B cell (primary cell): ENCODE data around the gene CADPS. TPM values are rescaled to one million over a fixed set of nuclear protein-coding genes. Genes with fewer than 3 reads are reported as not detected.

Experiments
- ATAC-seq: fragments of 200-7000 bp; cut with Tn5 transposase; one replicate; pipeline ENCODE4 v1.10.0; 2021; ENCODE audit warnings: low read depth, mild to moderate bottlenecking, moderate number of reproducible peaks, moderate library complexity
- CTCF ChIA-PET: fragments of 350-600 bp; sonication (Branson Sonifier 250); formaldehyde crosslinking; loops from one replicate; lab custom pipeline; 2021; ENCODE audit warnings: antibody characterized with exemption, inconsistent platforms; lab: Charles Lee
- POLR2A ChIA-PET: fragments of 350-600 bp; sonication (Branson Sonifier 250); formaldehyde crosslinking; loops from one replicate; lab custom pipeline; 2021; ENCODE audit warnings: antibody characterized with exemption; lab: Charles Lee
- DNase-seq: peaks from one replicate; pipeline ENCODE4 v3.0.0; 2013
- H2AFZ ChIP-seq: 2 replicates; pipeline ENCODE4 v1.6.1; 2012; ENCODE audit warnings: mild to moderate bottlenecking, low read depth, low read length; ENCODE audit not compliant: insufficient read depth, poor library complexity, severe bottlenecking
- H3K27ac ChIP-seq, 2 donors: 1 replicate in 1 of 2; 2 replicates in 1 of 2; pipeline ENCODE4 v1.5.1; 2012 to 2013; ENCODE audit warnings: low read length in 2 of 2, mild to moderate bottlenecking in 2 of 2, moderate library complexity in 1 of 2
- H3K27me3 ChIP-seq, 4 experiments: fragments of 200-600 bp in 1 of 4; sonication (generic) in 1 of 4; replicated peaks in 1 of 4; 1 replicate in 2 of 4; 2 replicates in 2 of 4; pipeline versions ENCODE4 v1.6.1 to v1.7.0; 2013 to 2016; ENCODE audit warnings: low read length in 3 of 4, mild to moderate bottlenecking in 2 of 4, mixed read lengths in 1 of 4, moderate library complexity in 1 of 4; ENCODE audit not compliant: insufficient read depth in 4 of 4, control insufficient read depth in 3 of 4; ENCODE audit errors: control extremely low read depth in 1 of 4
- H3K36me3 ChIP-seq, 2 experiments: replicated peaks in 1 of 2; 1 replicate in 1 of 2; 2 replicates in 1 of 2; pipeline versions ENCODE4 v1.6.1 to v1.7.1; 2013; ENCODE audit warnings: low read length in 1 of 2; ENCODE audit not compliant: insufficient read depth in 2 of 2, control insufficient read depth in 1 of 2; ENCODE audit errors: control extremely low read depth in 1 of 2, extremely low read depth in 1 of 2
- H3K4me1 ChIP-seq, 2 donors: fragments of 200-600 bp in 1 of 2; sonication (generic) in 1 of 2; 1 replicate in 1 of 2; 2 replicates in 1 of 2; pipeline versions ENCODE4 v1.5.1 to v1.6.1; 2013 to 2017; ENCODE audit warnings: low read length in 2 of 2; ENCODE audit not compliant: control insufficient read depth in 2 of 2, insufficient read depth in 2 of 2
- H3K4me2 ChIP-seq: replicated peaks from 2 replicates; pipeline ENCODE3; 2012; ENCODE audit warnings: mild to moderate bottlenecking, low read depth, low read length; ENCODE audit not compliant: poor library complexity, severe bottlenecking
- H3K4me3 ChIP-seq, 5 experiments: fragments of 200-600 bp in 1 of 5; sonication (generic) in 1 of 5; 1 replicate in 3 of 5; 2 replicates in 2 of 5; pipeline versions ENCODE4 v1.5.1 to v1.7.0; 2011 to 2016; ENCODE audit warnings: low read length in 4 of 5, mild to moderate bottlenecking in 4 of 5, low read depth in 2 of 5, control low read depth in 1 of 5, moderate library complexity in 1 of 5; ENCODE audit not compliant: insufficient read depth in 1 of 5; ENCODE audit errors: control extremely low read depth in 1 of 5, extremely low read depth in 1 of 5
- H3K79me2 ChIP-seq: fragments of 200-600 bp; sonication (generic); one replicate; pipeline ENCODE4 v1.6.0; 2016; ENCODE audit warnings: low read length; ENCODE audit not compliant: control insufficient read depth, insufficient read depth
- H3K9ac ChIP-seq: fragments of 200-600 bp; sonication (generic); 2 replicates; pipeline ENCODE4 v1.6.1; 2017; ENCODE audit warnings: mild to moderate bottlenecking, low read length, moderate library complexity
- H3K9me3 ChIP-seq, 3 donors: one replicate each; pipeline versions ENCODE4 v1.6.1 to v1.7.1; 2013; ENCODE audit warnings: low read length in 2 of 3; ENCODE audit not compliant: control insufficient read depth in 2 of 3, insufficient read depth in 1 of 3; ENCODE audit errors: control extremely low read depth in 1 of 3
- H4K20me1 ChIP-seq: 2 replicates; pipeline ENCODE4 v1.6.0; 2012; ENCODE audit warnings: mild to moderate bottlenecking, low read length; ENCODE audit not compliant: insufficient read depth, control insufficient read depth, poor library complexity, severe bottlenecking
- H3K27ac Mint-ChIP-seq: one replicate; pipeline ENCODE4 v1.8.0; 2021; ENCODE audit warnings: mixed read lengths
- H3K27me3 Mint-ChIP-seq: one replicate; pipeline ENCODE4 v1.8.0; 2021; ENCODE audit warnings: mixed read lengths
- H3K4me1 Mint-ChIP-seq: one replicate; pipeline ENCODE4 v1.8.0; 2021; ENCODE audit warnings: mixed read lengths
- H3K4me3 Mint-ChIP-seq: one replicate; pipeline ENCODE4 v1.8.0; 2021; ENCODE audit warnings: mixed read lengths
- H3K9me3 Mint-ChIP-seq: one replicate; pipeline ENCODE4 v1.8.0; 2022; ENCODE audit warnings: mixed read lengths; ENCODE audit not compliant: insufficient read depth
- CTCF ChIP-seq: fragments of 200-600 bp; IDR thresholded peaks from one replicate; pipeline ENCODE4 v1.8.0; 2022; ENCODE audit warnings: antibody characterized with exemption, mild to moderate bottlenecking
- EZH2 ChIP-seq: IDR thresholded peaks from 2 replicates; pipeline ENCODE4 v1.6.1; 2012; ENCODE audit warnings: borderline replicate concordance, low read depth, mild to moderate bottlenecking, moderate library complexity, low read length; ENCODE audit not compliant: insufficient read depth, poor library complexity, severe bottlenecking
- WGBS: methylation state at CpG from one replicate; pipeline ENCODE4 v1.1.5; 2013; ENCODE audit warnings: missing lambda C conversion rate; ENCODE audit not compliant: insufficient coverage; 5-methylcytosine and 5-hydroxymethylcytosine counted together
- intact Hi-C: fragments of 100-400 bp; cut with micrococcal nuclease; formaldehyde crosslinking; loops from one replicate; pipeline ENCODE4 v1.10.0; 2022
- polyA plus RNA-seq: library from polyadenylated mRNA; depleted of rRNA; stranded (reverse); fragments of >200 nt; gene quantifications from 2 replicates; pipeline ENCODE4 v1.2.3, GENCODE V29; 2012
- total RNA-seq, 2 donors: library from RNA; stranded (reverse); fragments of 120-200 nt in 1 of 2; gene quantifications; 1 replicate in 1 of 2; 2 replicates in 1 of 2; pipeline versions ENCODE4 v1.2.3 to v1.2.4, GENCODE V29; 2013 to 2022

CADPS gene
- total and polyA plus RNA-seq, 2 donors (not counting 1 experiment from before 2014, with no cell fraction given), result 0.16 to 0.22 TPM

GRCh38 chr3:62451211-62451887, 423.9 kb downstream of the CADPS start:
- Mint-ChIP-seq H3K4me1 (no peaks in the 10 kb centered on the region), H3K27ac (no peak overlapping the region), H3K27me3 (no peaks in the 10 kb centered on the region), H3K9me3 (no peaks in the 10 kb centered on the region), H3K4me3 (no peak overlapping the region)
- DNase-seq, result no peak
- Histone ChIP-seq H3K4me2 (no peak overlapping the region), H3K9ac (no peak overlapping the region), H3K27me3 (no peaks in the 10 kb centered on the region), H3K4me1 (no peaks in the 10 kb centered on the region), H3K4me3 (no peak overlapping the region), H3K79me2 (no peaks in the 10 kb centered on the region), H3K27ac (no peak overlapping the region), H3K36me3 (no peaks in the 10 kb centered on the region), H3K9me3 (peaks cover 0 to 4% (median 0%) of the 10 kb centered on the region in 3 donors), H4K20me1 (no peaks in the 10 kb centered on the region), H2AFZ (no peak overlapping the region)
- TF ChIP-seq CTCF, result no peak
- TF ChIP-seq EZH2, result no peak
- 100% methylated on average over 2 of the region's 8 CpGs for WGBS
- ATAC-seq, result no peak
- intact Hi-C loops, result no loop called here
- ChIA-PET CTCF (no interaction called here), POLR2A (no interaction called here)

- no peak overlapping the region for H3K9ac ChIP-seq
- H3K4me1 ChIP-seq, result peaks cover 0 to 4% of the 10 kb centered on the region in 2 donors
- WGBS, result 79% methylated on average over 3 of the region's 5 CpGs
- Mint-ChIP-seq H3K4me1 (peaks cover 7% of the 10 kb centered on the region), H3K27ac (no peak overlapping the region), H3K4me3 (no peak overlapping the region), H3K9me3 (no peaks in the 10 kb centered on the region), H3K27me3 (no peaks in the 10 kb centered on the region)
- ChIA-PET POLR2A (no interaction called here), CTCF (no interaction called here)
- no peaks in the 10 kb centered on the region for H3K27me3 ChIP-seq
- H4K20me1 ChIP-seq, result no peaks in the 10 kb centered on the region
- no peaks in the 10 kb centered on the region for H3K9me3 ChIP-seq
- no peak for DNase-seq
- H3K4me2 ChIP-seq, result no peak overlapping the region
- H2AFZ ChIP-seq, result no peak overlapping the region
- H3K79me2 ChIP-seq, result no peaks in the 10 kb centered on the region
- intact Hi-C loops, result no loop called here
- ATAC-seq, result no peak
- H3K27ac ChIP-seq, result no peak overlapping the region
- H3K4me3 ChIP-seq, result no peak overlapping the region
- no peaks in the 10 kb centered on the region for H3K36me3 ChIP-seq
- TF ChIP-seq EZH2 (no peak), CTCF (no peak)
These were observed 428.8 kb downstream of the CADPS start for GRCh38 chr3:62446337-62446940.
